COLO668 (cell line): ENCODE results near the gene FUT8.
A peak's percentile ranks its signal among the peaks of the same experiment; 100 is the strongest.
"Not testable (repeated sequence)": the region's sequence is repeated elsewhere in the genome, so short reads cannot be mapped to it uniquely, and the experiment has no call there.

Source experiments
- DNase-seq: peaks from one replicate; lab custom pipeline; 2025; ENCODE audit not compliant: unreplicated experiment; lab: John Stamatoyannopoulos, UW

The FUT8 gene

GRCh38 chr14:65703521-65703920 lies 291.0 kb downstream of the FUT8 start:
- DNase-seq, result no peak

- no peak for DNase-seq
These were observed 291.5 kb downstream of the FUT8 start for GRCh38 chr14:65703996-65704395.

GRCh38 chr14:65704437-65704836 lies 291.9 kb downstream of the FUT8 start:
- DNase-seq, result no peak

GRCh38 chr14:65704850-65705249 lies 292.3 kb downstream of the FUT8 start:
- no peak for DNase-seq

- no peak for DNase-seq
These were observed 297.0 kb downstream of the FUT8 start for GRCh38 chr14:65709576-65709975.

- not testable (repeated sequence) for DNase-seq
These were observed 304.3 kb downstream of the FUT8 start for GRCh38 chr14:65716813-65717212.

- not testable (repeated sequence) for DNase-seq
These were observed 304.9 kb downstream of the FUT8 start for GRCh38 chr14:65717384-65717915.

- DNase-seq, result no peak
These were observed 306.1 kb downstream of the FUT8 start for GRCh38 chr14:65718629-65719028.

- no peak for DNase-seq
These were observed 307.6 kb downstream of the FUT8 start for GRCh38 chr14:65720171-65720570.

GRCh38 chr14:65720743-65721142 lies 308.2 kb downstream of the FUT8 start:
- DNase-seq, result no peak

- no peak for DNase-seq
These were observed 310.8 kb downstream of the FUT8 start for GRCh38 chr14:65723348-65723747.

- DNase-seq, result no peak
These were observed 316.1 kb downstream of the FUT8 start for GRCh38 chr14:65728604-65729003.

GRCh38 chr14:65729566-65729965 lies 317.0 kb downstream of the FUT8 start:
- DNase-seq, result no peak

GRCh38 chr14:65731933-65732506 lies 319.5 kb downstream of the FUT8 start:
- DNase-seq, result no peak

- no peak for DNase-seq
These were observed 325.8 kb downstream of the FUT8 start for GRCh38 chr14:65738339-65738738.

- DNase-seq, result no peak
These were observed 333.1 kb downstream of the FUT8 start for GRCh38 chr14:65745396-65746190.

GRCh38 chr14:65748796-65749195 lies 336.3 kb downstream of the FUT8 start:
- DNase-seq, result no peak

GRCh38 chr14:65749287-65749686 lies 336.8 kb downstream of the FUT8 start:
- no peak for DNase-seq

- DNase-seq, result peak; percentile 49
These were observed 338.4 kb downstream of the FUT8 start for GRCh38 chr14:65750906-65751305.

GRCh38 chr14:65751510-65751909 lies 339.0 kb downstream of the FUT8 start:
- peak; percentile 12 for DNase-seq

- DNase-seq, result no peak
These were observed 340.5 kb downstream of the FUT8 start for GRCh38 chr14:65753061-65753460.

- no peak for DNase-seq
These were observed 342.8 kb downstream of the FUT8 start for GRCh38 chr14:65755331-65755730.
